Sciatic nerve (tissue), 2 donors: ENCODE measurements around the gene OXNAD1. TPM values are rescaled to one million over a fixed set of nuclear protein-coding genes. Genes with fewer than 3 reads are reported as not detected.
"Not testable (repeated sequence)": the region's sequence is repeated elsewhere in the genome, so short reads cannot be mapped to it uniquely, and the experiment has no call there.

ENCODE experiments used
- ATAC-seq: fragments of 200-7000 bp; cut with Tn5 transposase; one replicate; pipeline ENCODE4 v1.9.1; 2020; ENCODE audit warnings: mild to moderate bottlenecking, moderate library complexity
- DNase-seq: peaks from one replicate; pipeline ENCODE4 v3.0.0-alpha.2; 2020; ENCODE audit warnings: low spot score
- intact Hi-C: fragments of 100-400 bp; cut with DNase I; formaldehyde crosslinking; loops from one replicate; pipeline ENCODE4 v1.14.2; 2022
- total RNA-seq: library from RNA; stranded (reverse); fragmentation: NEBNext Ultra II Directional; extraction: Animal tissue kit (Norgen Biotek cat#: 25700); gene quantifications from one replicate; pipeline ENCODE4 v1.2.1, GENCODE V29; 2021
- donor health status: DM: no; HTN: no; CAD: no.
- donor health status: DM: no; HTN: no; CAD: no.

OXNAD1 gene
- total RNA-seq, 1 donor from 2014 or later, result 12.6 TPM

DNA sequence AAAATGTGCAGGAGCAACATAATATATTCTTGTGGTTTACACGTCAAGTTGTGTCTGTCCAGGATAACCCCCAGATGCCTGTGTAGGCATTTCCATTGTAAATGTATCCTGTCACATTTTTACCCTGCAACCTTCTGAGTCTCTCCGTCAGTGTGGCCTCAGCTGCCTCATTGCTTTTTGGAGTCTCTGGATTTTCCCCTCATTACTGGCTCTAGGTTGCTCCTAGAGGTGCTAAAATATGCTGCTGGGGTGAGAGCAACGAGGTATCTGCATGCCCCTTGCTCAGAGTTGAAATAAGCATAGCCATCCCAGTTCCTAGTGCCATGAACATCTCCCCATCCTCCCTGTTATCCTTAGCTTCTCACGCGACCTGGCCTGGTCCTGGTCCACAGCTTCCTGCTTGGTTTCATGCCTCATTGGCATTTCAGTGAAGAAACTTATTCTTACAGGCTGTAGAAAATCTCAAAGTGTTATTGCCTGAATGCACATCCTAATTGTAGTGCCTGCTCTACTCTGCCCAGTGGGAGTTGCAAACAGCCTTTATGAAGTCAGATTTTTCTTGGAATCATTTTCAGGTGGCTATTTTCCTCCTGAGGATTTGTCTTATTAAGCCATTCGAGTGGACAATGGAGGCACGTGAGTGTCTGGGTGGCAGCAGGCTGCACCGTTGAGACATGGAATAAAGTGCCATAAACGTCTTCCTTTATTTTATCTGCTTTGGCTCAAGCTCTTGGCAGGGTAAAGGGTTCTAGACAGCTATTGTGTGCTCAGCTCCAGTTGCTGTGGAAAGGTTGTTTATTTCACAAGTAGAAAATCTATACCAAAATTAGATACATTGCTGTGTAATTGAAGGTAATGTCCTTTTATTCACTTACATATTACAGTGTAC is 33.2 kb downstream of the OXNAD1 start:
- intact Hi-C loops, result no loop called here
- DNase-seq (no peak), ATAC-seq (peak; percentile 14)

DNA sequence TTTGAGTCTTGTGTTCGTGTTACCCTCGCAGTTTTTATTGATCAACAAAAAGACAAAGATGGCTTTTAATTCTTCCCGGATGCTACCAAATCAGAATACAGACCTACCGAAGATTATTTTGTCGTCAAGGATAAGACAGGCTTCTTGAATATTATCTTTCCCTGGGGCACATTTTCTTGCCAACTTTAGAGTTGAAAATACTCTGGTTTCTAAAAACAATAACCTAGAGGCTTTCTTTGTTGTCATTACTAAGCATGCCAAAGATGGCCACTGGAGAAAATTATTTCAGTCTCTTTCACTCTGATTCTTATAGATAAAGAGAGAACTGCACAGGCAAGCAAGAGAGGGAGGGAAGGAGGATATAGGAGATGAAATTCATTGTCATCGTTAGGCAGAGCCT is 33.9 kb downstream of the OXNAD1 start:
- intact Hi-C loops, result no loop called here
- ATAC-seq (peak; percentile 41), DNase-seq (no peak)

DNA sequence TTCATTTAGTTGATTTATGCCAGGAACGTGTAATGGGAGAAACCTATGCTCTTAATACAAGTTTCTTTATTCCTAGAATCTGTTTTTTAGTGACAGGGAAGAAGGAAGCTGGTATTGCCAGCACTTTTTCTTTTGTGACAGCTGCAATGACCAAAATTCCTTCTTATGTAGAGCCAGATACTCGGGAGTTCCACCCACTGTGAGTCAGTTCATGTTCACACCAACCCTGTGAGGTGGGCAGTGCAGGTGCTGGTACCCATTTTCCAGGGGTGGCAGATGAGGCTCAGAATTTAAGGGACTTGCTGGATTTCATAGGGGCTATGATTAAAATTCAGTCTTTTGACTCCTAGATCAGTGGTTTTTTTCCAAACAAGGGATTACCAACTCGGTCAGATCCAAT is 34.7 kb downstream of the OXNAD1 start:
- intact Hi-C loops, result no loop called here
- DNase-seq (no peak), ATAC-seq (no peak)

DNA sequence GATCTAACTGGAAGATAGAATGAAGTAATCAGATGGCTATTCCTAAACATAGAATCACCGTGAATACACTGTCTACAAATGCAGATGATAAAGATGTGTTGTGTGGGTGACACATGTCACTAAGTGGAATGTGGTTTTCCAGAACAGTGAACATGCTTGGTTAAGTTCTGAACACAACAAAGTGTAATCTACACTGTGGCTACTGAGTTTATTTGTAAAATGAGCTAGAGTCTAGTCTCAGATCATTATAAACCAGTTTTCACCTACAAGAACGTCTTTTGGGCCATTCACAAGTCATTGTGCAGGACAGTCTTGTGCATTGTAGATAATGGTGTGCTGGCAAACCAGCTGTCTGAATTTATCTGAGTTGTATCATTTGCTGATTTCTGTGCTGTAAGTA is 35.3 kb downstream of the OXNAD1 start:
- DNase-seq (no peak), ATAC-seq (no peak)
- intact Hi-C loops, result no loop called here

DNA sequence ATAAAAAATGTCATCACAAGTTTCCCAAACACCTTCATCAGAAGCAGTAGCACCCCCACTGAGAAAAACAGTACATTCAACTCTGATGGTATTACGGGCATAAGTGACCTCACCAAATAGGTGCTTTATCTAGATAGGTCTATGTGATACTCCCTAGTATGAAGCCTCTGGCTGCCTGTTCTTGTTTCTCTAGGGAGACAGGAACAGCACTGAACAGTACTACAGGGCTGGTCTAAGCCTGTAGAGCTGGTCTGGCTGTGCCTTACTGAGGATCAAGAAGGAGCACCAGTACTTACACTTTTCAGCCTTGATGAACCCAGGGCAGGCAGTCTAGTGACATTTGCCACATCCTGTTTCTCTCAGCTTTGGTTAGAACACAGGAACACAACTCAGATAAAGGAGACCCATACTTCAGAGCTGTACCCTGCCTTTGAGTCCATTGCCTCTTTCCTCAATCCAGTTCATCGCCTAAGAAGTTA is 35.9 kb downstream of the OXNAD1 start:
- peak; percentile 41 for ATAC-seq
- DNase-seq, result no peak
- intact Hi-C loops, result no loop called here

DNA sequence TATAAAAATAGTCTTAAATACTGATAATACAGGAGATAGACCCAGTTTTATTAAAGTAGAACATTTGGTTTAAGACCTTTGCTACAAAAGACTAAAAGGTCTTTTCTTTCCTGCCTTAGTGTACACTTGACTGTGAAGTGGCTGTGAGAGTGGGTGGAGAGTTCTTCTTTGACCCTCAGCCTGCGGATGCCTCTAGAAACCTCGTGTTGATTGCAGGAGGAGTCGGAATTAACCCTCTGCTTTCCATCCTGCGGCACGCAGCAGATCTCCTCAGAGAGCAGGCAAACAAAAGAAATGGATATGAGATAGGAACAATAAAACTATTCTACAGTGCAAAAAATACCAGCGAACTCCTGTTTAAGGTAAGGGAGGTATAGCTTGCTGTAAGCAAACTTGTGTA is 36.5 kb downstream of the OXNAD1 start:
- ATAC-seq (no peak), DNase-seq (no peak)
- intact Hi-C loops, result no loop called here

DNA sequence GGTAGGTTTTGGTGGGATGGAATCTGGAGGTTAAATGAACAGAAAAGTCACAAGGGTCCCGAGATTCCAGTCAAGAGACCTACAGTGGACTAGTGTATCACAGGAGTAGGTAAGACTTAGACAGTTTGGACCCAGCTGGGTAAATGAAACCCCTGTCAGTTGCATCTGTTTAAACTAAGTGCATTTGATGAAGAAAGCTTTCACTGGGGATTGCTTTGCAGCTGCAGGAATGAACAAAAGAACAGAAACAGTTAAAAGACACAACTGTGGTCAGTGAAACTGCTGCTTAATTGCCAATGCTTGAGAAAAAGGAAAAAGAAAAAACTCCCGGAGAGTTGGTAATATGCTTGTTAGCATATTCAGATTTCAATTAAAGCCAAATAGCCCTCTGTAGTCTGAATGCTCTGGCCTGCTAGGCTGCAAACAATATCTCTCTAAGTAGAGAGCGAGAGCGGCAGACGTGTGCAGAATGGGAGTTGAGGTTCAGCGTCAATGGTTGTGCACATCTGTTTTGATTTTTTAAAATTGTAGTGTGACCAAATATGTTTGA is 37.1 kb downstream of the OXNAD1 start:
- DNase-seq (no peak), ATAC-seq (no peak)
- intact Hi-C loops, result no loop called here

DNA sequence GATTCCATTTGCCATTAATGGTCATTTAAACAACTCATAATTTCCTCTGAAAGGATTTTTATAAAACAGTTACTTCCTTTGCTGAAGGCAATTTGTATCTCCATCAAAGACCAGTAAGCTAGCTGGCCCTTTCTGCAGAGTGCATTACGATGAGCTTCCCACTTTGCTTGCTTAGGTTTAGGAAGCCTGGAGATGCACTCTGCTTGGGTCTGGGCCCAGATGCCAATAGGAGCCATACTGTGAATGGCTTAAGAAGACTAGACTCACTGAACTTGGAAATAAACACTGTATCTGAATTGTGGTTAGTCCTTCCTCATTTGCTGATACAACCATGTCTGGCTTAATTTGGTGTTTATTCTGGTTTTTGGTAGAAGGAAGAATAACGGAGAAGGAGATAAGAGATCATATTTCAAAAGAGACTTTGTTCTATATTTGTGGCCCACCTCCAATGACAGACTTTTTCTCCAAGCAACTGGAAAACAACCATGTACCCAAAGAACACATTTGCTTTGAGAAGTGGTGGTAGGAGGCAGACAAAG is 38.1 kb downstream of the OXNAD1 start:
- DNase-seq (no peak), ATAC-seq (no peak)
- intact Hi-C loops, result no loop called here

DNA sequence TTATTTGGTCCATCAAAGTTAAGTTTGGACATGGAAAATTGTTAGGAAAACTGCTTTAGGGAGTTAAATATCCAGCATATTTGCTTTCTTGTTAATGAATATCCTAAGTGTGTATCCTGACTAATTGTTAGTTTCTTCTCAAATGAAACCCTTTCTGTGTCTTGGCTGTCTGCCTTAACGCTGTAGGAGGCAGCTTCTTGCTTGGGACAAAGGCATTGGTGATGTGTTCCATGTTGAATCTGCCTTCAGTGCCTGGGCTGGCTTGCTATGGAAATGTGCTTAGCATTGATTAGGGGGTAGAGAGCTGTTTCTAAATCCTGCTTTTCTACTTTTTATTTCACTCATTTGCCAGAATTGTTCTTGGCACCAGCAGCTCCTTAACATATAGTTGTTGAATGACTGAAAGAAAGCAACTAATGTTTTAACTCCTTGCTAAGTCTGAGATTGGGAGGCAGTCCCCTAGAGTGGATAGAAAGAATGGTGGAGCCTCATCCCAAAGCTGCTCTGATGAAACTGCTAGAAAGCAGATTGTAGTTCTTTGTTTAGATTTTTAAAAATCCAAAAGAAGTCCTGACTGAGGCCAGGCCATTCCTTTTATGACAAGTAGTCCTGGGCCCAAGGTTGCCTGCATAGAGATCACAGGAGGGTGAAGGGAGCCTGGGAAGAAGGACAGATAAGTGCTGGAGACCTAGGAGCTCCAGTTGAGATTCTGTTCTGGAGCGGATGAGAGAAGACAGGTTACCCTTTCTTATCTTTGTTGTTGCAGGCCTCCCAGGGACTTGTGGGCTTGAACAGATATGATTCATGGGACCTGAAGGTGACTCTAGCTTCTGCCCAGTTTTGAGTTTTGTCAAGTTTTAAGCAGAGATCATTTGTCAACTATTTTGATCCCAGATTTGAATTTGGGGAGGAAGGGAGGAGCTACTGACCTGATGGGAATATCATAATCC is 39.3 kb downstream of the OXNAD1 start:
- DNase-seq, result no peak
- no peak for ATAC-seq
- intact Hi-C loops, result no loop called here

DNA sequence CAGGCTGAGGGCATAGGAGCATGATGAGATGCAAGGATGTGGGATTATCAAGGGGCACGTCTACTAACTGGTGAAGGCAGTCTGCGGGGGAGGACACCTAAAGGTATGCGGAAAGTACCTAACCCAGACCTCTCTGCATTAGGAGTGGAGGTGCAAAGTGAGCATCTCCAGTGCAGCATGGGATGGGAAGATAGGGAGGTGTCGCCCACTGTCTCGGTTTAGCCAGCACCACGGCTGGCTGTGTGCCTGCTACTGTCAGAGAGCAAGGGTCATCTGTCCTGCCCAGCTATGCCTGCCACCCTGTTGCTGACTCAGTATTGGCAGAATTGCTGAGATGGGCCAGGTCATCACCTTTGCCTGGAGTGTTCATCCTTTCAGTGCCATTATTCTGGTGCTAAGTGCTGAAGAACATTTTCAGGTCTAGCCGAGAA is 40.1 kb downstream of the OXNAD1 start:
- DNase-seq (no peak), ATAC-seq (peak; percentile 15)
- intact Hi-C loops, result no loop called here

DNA sequence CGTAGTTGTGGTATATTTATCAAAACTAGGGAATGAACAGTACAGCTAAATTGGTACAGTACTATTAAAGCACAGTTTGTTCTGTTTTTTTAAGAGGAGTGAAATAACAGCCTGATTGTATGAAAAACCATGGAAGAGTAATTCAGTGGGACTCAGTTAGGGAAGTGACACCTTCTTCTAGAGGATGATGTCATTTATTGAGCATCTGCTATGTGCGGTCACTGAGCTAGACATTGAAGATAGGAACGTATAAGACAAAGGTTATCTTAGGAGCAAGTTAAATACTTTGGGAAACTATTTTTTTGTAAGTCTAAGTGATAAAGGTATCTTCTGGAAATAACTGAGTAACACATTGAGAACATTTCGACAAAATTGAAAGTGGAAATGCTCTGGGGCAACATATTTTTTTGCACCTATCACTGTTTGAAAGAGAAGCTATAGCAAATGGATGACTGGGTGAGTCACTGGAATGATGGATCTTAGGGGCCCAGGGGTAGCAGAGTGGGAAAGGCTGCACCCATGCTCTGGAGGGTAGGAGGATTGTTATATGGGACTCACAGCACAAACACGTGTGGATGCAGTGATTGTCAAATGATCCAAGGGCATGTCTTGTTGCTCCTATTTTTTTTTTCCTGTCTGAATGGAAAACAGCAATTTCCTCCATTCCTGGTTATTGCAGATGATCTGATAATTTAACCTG is 43.0 kb downstream of the OXNAD1 start:
- no peak for DNase-seq
- no peak for ATAC-seq
- intact Hi-C loops, result no loop called here

DNA sequence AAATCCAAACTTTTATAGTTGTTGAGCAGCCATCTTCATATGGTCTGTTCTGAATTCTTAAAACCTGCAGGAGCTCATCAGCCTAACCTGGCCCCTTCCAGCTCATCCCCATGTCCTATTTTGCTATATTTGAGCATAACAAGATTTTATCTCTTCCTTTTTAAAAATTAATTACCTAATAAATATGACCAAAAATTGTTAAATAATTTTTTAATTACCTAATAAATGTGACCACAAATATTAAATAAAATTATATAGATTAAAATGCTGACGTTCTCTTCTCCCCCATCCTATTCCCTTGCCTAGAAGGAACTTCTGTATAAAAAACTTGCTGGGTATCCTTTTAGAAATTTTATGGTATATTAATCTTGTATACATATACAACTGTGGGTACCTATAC is 43.7 kb downstream of the OXNAD1 start:
- intact Hi-C loops, result no loop called here
- ATAC-seq (no peak), DNase-seq (no peak)

DNA sequence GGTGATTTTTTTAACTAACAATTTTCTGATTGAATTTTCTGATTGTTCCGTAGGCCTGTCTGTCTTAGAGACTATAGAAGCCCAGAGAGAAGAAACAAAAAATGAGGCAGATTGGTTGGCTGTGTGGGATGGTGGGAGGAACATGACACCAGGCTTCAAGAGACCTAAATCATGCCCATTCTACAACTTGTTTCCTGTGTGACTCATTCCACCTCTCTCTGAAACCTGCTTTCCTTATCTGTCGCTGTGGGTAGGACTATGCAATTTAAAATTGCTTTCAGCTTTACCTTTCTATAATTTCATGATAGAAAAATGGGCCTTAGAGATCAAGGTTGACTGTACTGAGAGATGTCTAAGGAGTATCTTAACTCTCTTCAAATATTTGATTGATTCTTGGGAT is 44.5 kb downstream of the OXNAD1 start:
- DNase-seq (no peak), ATAC-seq (no peak)
- intact Hi-C loops, result no loop called here

DNA sequence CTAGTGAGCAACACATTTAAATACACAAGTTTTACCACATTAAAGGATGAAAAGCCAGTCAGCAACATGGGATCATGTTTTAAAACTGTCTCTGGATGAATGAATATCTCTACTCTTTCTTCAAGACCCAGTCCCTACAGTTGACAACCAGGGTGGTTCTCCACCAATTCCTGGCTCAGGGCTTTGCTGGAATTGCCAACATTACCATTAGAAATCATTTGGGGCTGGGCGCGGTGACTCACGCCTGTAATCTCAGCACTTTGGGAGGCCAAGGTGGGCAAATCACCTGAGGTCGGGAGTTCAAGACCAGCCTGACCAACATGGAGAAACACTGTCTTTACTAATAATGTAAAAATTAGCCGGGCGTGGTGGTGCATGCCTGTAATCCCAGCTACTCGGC is 45.5 kb downstream of the OXNAD1 start:
- intact Hi-C loops, result loop anchor here (10.0 kb wide), 1 partner anchor 204 kb away; the partner anchor contains the start of gene RFTN1
- ATAC-seq, DNase-seq: not testable (repeated sequence)

DNA sequence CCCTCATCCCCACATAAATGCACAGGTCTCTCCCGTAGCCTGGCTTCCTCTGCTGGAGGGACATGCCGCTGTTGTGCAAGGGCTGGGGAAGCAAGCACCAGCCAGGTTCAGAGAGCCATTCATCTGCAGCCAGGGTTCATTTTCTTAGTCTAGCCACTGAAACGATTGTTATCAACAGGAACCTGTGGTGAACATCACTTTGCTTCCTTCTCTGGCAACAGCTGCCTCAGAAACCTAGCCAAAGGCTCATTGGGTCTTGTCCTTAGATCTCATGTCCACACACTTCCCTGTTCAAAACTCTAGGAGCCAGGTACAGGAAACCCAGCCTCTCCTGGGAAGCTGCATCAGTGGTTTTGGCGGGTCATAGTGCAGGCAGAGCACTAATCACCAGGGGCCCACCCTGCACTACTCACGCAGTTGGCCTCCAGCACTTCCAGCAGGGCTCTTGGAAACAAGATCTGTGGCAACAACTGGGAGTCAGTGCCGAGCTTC is 47.0 kb downstream of the OXNAD1 start:
- DNase-seq (no peak), ATAC-seq (peak; percentile 85)
- intact Hi-C loops, result loop anchor here (10.0 kb wide), 1 partner anchor 203 kb away; the partner anchor contains the start of gene RFTN1

DNA sequence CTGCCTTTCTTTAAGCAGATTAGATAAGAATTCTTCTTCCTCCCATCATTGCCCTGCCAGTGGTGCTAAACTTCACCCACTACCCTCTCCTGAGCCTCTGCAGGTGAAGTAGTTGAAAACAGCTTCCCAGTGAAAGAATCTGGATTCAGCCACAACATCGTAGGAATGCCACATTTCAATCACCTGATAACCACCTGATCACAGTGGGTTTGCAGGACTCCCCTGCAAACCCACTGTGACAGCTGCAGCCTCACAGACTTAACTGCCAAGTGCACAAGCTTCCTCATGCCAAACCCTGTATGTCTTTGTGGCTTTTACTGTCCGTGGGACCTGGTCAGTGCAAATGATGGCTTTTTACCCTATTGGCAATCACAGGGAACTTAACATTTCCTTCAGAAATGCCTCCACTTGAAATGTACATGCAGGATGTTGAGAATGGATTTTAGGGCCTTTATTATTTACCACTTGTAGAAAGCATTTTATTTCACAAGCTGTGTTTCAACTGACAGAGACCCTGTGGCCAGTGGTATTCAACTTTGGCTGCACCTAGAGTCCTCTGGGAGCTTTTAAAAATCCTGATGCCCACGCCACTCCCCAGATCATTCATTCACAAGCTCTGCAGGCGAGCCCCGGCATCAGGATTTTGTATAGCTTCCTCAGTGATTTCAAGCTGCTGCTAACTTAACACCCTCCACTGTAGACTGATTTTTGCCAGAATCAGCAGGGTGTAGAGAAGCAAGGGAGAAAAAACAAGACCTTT is 49.1 kb downstream of the OXNAD1 start:
- intact Hi-C loops, result loop anchor here (10.0 kb wide), 1 partner anchor 201 kb away; the partner anchor contains the start of gene RFTN1
- DNase-seq, result no peak

DNA sequence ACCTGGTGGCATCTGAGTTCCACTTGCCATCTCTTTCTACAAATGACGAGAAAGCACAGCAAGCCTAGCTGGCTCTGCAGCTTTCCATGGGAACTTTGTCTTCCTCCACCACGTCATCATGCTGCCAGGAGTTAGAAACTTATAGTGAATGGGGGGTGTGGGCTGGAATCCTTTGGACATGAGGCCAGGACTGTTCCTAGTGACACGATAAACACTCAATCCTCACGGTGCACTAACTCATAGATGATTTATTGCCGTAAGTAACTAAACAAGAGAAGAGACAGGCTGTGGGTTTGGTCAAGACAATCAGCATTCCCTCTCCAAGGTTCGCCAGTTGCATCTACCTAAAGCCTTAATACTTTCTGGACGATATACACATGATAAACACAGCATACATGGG is 50.6 kb downstream of the OXNAD1 start:
- DNase-seq (no peak), ATAC-seq (no peak)
- intact Hi-C loops, result loop anchor here (5.0 to 10.0 kb wide), 2 partner anchors 199 to 1353 kb away; partner anchors contain the start of gene RFTN1

More for the DNA sequence above, 49.1 kb downstream of the OXNAD1 start:
- no peak for ATAC-seq
